ENCODE results near the gene DIAPH3.

The DIAPH3 gene

DNA sequence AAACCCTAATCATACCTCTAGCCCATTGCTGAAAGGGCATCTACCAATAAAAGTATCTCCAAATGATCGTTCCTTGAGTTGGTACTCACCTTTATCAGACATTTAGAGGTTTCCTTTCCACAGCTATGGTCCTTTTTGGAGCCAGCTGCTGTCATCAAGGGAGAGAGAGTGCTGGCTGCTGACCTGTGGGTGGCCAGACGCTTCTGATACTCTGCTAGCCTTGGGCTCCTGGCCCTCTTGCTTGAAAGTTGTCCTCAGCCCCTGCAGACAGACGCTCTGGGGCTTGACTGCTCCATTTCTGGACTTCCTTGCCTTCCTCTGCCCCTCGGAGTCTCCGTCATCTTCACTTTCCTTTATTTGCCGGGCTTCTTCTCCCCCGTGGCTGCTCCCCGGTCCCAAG lies 499.1 kb downstream of the DIAPH3 start:
- DNase-seq = no peak

DNA sequence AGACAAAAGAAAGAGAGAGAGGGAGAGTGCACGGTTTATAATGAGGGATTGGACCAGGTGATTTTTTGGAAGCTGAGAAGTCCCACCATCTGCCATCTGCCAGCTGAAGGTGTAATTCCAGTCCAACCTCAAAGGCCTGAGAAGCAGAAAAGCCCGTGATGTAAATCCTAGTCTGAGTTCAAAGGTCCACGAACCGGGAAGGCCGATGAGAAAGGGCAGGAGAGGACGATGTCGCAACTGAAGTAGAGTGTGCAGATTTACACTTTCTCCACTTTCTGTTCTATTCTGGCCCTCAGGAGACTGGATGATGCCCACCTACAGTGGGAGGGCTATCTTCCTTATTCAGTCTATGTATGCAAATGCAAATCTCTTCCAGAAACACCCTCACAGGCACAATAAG lies 500.0 kb downstream of the DIAPH3 start:
- DNase-seq = no peak

GRCh38 chr13:59660582-59660981 lies 503.1 kb downstream of the DIAPH3 start:
- DNase-seq = no peak

- no peak for DNase-seq
Measured at GRCh38 chr13:59659981-59660380, 503.7 kb downstream of the DIAPH3 start.

DNA sequence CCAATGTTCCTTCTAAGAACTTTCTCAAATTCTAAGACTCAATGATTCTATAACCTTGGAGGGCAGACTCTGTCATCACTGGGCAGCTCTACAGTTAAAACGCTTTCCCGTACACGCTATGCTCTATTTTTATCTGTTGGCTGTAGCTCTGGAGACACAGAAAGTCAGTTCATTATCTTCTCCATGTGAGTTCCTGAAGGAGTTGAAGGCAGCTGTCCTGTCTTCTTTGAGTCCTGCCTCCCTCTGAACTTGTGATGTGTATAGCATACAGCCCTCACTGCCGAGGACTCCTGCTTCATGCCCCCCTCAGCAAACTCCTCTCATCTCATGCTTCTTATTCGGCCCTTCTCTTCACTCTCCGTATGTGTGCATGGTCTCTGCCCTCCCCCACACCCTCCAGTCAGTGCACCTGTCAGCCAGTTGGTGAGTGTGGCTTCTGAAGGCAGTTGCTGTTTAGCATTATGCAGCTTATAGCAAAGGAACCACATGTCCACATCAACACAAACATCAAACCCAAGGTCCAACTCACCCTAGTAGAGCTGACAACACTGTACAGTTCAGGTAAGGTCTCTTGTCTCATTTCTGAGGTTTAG lies 504.9 kb downstream of the DIAPH3 start:
- no peak for DNase-seq

- no peak for DNase-seq
Measured at GRCh38 chr13:59658027-59658737, 505.5 kb downstream of the DIAPH3 start.

DNA sequence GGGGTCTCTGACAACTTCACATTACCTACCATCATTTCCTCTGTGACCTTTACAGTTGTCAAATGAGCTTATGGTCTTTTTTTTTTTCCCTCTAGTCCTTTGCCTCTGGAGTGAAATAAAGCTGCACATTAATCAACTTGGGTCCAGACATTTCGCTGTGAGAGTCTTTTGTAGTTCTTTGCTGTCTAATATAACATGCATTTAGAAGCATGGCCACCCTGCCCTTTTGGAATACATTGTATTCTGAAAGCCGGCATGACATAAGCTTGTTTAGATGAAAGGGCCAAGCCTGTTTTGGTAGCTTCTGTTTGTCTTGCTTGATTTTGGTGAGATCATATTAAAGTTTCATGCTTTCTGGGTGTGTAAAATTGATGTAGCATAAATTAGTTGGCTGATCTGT lies 509.8 kb downstream of the DIAPH3 start:
- DNase-seq = no peak

GRCh38 chr13:59651479-59651878 lies 512.2 kb downstream of the DIAPH3 start:
- no peak for DNase-seq

- no peak for DNase-seq
Measured at GRCh38 chr13:59643906-59644626, 519.7 kb downstream of the DIAPH3 start.

DNA sequence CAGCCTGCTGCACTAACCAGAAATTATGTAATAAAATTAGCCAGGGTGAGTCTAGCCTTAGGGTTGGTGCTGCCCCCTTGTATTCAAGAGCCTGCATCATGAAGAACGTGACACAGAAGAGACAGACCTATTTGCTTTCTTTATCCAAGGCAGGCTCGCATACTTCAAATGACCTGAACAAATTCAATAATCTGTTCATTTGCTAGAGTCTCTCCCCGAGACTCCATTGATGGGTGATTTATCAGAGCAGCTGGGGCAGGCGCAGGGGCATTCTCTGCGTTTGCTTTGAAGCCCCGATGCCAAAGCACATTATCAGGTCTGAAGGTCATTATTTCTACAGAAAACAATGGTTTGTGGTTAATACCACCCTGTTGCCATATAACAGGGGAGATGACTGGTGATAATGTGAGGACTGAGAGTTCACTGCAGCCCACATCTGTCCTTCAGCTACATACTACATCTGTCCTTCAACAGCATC lies 520.3 kb downstream of the DIAPH3 start:
- DNase-seq = no peak

- no peak for DNase-seq
Measured at GRCh38 chr13:59641817-59642216, 521.9 kb downstream of the DIAPH3 start.

DNA sequence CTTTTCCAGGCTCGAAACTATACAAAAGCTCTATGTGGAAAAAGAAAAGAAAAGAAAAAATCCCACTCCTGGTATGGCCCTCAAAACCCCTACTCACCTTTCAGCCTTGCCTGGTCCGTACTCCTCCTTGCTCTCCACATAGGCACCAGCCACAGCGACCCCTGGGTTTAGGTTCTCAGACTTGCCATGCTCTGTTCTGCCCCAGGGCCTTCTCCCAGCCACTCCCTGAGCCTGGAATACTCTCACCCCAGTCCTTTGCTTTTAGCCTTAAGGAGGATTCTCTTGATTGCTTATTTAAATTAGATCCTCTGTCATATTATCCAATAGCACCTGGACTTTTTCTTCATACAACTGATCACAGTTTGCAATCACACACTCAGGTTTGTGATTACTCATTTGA lies 522.5 kb downstream of the DIAPH3 start:
- no peak for DNase-seq

- DNase-seq = no peak
Measured at GRCh38 chr13:59638404-59638803, 525.3 kb downstream of the DIAPH3 start.

DNA sequence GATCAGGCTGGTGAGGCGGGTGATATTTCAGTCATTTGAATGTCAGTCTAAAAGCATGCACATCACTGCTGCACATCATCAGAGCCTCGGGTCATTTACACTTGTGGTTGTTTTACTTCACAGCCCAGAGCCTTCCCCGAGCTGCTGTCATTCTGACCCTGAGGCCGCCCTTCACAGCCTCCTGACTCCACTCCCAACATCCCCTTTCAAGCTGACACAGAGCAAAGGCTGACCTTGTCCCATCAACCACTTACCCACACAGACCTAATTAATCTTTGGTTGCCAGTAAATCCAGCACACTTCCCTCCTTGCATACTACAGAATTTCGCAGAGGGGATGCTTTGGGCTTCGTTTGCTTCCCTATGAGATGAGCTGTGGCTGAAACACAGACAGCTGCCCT lies 528.1 kb downstream of the DIAPH3 start:
- no peak for DNase-seq

DNA sequence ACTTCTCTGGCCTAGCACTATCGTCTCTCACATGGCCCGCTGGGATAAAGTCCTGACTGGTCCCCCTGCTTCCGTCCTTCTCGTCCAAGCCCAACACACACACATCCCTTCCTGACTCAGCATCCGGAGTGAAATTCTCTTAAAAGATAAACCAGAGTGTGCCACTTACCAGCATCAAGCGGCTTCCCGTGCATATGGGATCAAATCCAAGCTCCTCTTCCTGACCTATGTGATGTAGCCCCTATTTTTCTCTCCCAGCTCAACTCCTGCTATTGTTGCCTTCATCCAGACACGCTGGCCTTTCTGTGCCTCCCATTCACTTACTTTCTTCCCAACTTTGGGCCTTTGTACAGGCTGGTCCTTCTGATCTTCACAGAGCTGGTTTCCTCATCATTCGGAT lies 530.4 kb downstream of the DIAPH3 start:
- DNase-seq = no peak

- no peak for DNase-seq
Measured at GRCh38 chr13:59631271-59631670, 532.5 kb downstream of the DIAPH3 start.

DNA sequence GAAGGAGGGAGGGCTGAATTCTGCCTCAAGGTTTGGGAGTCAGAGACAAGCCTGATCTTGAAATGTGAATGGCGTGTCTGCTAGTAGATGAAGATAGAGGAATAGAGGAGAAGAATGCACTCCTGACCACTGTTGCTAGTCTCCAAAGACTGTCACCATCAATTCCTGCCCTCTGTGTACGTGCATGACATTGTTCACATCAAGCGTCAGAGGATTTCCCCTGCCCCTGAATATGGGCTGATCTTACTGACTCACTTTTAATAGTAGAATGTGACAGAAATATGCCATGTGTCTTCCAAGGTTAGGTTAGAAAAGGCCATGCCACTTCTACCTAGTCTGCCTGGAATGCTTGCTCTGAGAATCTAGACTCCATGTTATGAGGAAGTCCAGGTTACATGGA lies 538.6 kb downstream of the DIAPH3 start:
- no peak for DNase-seq

GRCh38 chr13:59623206-59623915 lies 540.4 kb downstream of the DIAPH3 start:
- DNase-seq = no peak

DNA sequence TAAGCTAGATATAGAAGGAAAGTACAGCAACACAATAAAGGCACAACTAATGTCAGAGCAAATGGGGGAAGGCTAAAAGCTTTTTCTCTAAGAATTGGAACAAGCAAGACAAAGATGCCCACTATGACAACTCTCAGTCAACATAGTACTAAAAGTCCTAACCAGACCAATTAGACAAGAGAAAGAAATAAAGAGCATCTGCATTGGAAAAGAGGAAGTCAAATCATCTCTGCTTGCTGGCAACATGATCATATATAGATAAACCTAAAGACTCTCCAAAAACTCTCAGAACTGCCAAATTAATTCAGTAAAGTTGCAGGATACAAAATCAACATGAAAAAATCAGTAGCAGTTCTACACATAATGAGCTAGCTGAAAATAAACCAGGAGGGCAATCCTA lies 542.0 kb downstream of the DIAPH3 start:
- no peak for DNase-seq

Data from left hindlimb (tissue), 1 donor.